ENCODE results near the gene PELI2. TPM values are rescaled to one million over a fixed set of nuclear protein-coding genes. Genes with fewer than 3 reads are reported as not detected.

Gene PELI2
- total and polyA plus RNA-seq, 11 donors = 0.80 to 5.2 (median 3.3) TPM

- Histone ChIP-seq H3K27me3 (no peaks in the 10 kb centered on the region), H3K9me3 (peaks cover 0 to 11% (median 2%) of the 10 kb centered on the region in 12 donors), H3K4me1 (peaks cover 0 to 16% (median 1%) of the 10 kb centered on the region in 12 donors), H3K27ac (no peak overlapping the region), H3K4me3 (no peak overlapping the region), H3K36me3 (no peaks in the 10 kb centered on the region)
- TF ChIP-seq POLR2A (IDR thresholded peaks at IDR 0.05) = no peak
- no peak for TF ChIP-seq CTCF (IDR thresholded peaks at IDR 0.05)
- DNase-seq (no peak), ATAC-seq (no peak)
- intact Hi-C loops (cut with DNase I) = no loop called here
- 82 to 89% (median 84%) methylated on average over 4 of the region's 4 CpGs for WGBS, 4 donors
These were observed 191.0 kb downstream of the PELI2 start for GRCh38 chr14:56309198-56309597.

- intact Hi-C loops (cut with DNase I) = no loop called here
- TF ChIP-seq POLR2A (IDR thresholded peaks at IDR 0.05) (no peak), CTCF (IDR thresholded peaks at IDR 0.05) (no peak)
- Histone ChIP-seq H3K9me3 (peaks cover 0 to 5% (median 0%) of the 10 kb centered on the region in 12 donors), H3K27ac (no peak overlapping the region), H3K36me3 (no peaks in the 10 kb centered on the region), H3K4me1 (peaks cover 0 to 16% (median 1%) of the 10 kb centered on the region in 12 donors), H3K27me3 (no peaks in the 10 kb centered on the region), H3K4me3 (no peak overlapping the region)
- DNase-seq (no peak), ATAC-seq (peak in 3 of 4 donors; percentile 39 to 41 (median 39))
- WGBS, 4 donors = 38 to 55% (median 45%) methylated on average over 10 of the region's 10 CpGs
These were observed 192.4 kb downstream of the PELI2 start for GRCh38 chr14:56310643-56311042.

- no peak for TF ChIP-seq POLR2A (IDR thresholded peaks at IDR 0.05)
- TF ChIP-seq CTCF (IDR thresholded peaks at IDR 0.05) = no peak
- H3K4me1 ChIP-seq = peaks cover 0 to 16% (median 1%) of the 10 kb centered on the region in 12 donors
- ATAC-seq (no peak), DNase-seq (no peak)
- H3K27me3 ChIP-seq = no peaks in the 10 kb centered on the region
- no peaks in the 10 kb centered on the region for H3K36me3 ChIP-seq
- no peaks in the 10 kb centered on the region for H3K9me3 ChIP-seq
- WGBS, 4 donors = 90 to 94% (median 92%) methylated on average over 3 of the region's 3 CpGs
- no peak overlapping the region for H3K27ac ChIP-seq
- intact Hi-C loops (cut with DNase I) = no loop called here
- no peak overlapping the region for H3K4me3 ChIP-seq
These were observed 195.6 kb downstream of the PELI2 start for GRCh38 chr14:56313789-56314188.

- Histone ChIP-seq H3K27me3 (no peaks in the 10 kb centered on the region), H3K9me3 (no peaks in the 10 kb centered on the region), H3K4me3 (no peak overlapping the region), H3K27ac (no peak overlapping the region), H3K36me3 (no peaks in the 10 kb centered on the region), H3K4me1 (no peaks in the 10 kb centered on the region)
- intact Hi-C loops (cut with DNase I) = no loop called here
- WGBS, 4 donors = 87 to 95% (median 93%) methylated on average over 9 of the region's 9 CpGs
- no peak for ATAC-seq
- TF ChIP-seq POLR2A (IDR thresholded peaks at IDR 0.05) = no peak
- TF ChIP-seq CTCF (IDR thresholded peaks at IDR 0.05) = no peak
- no peak for DNase-seq
These were observed 200.3 kb downstream of the PELI2 start for GRCh38 chr14:56318393-56319115.
